Loucy (cell line): Measurements from ENCODE around the gene NRXN3.

ENCODE experiments used
- H2AFZ ChIP-seq: fragments of 200-600 bp; sonication (generic); 2 replicates; pipeline ENCODE4 v1.6.0; 2016; ENCODE audit warnings: antibody characterized with exemption, mild to moderate bottlenecking, low read length, moderate library complexity
- H3F3A ChIP-seq: fragments of 200-600 bp; 2 replicates; pipeline ENCODE4 v1.6.0; 2016; ENCODE audit warnings: antibody characterized with exemption, low read depth, mild to moderate bottlenecking
- H3K27me3 ChIP-seq: fragments of 200-600 bp; sonication (generic); 2 replicates; pipeline ENCODE4 v1.6.1; 2014; ENCODE audit warnings: low read length, mild to moderate bottlenecking; ENCODE audit not compliant: insufficient read depth, poor library complexity, severe bottlenecking
- H3K36me3 ChIP-seq: fragments of 200-600 bp; sonication (generic); 2 replicates; pipeline ENCODE4 v1.6.1; 2016; ENCODE audit warnings: low read length; ENCODE audit not compliant: insufficient read depth
- H3K4me1 ChIP-seq: fragments of 200-600 bp; sonication (generic); 2 replicates; pipeline ENCODE4 v1.5.1; 2014; ENCODE audit warnings: low read length, mild to moderate bottlenecking; ENCODE audit not compliant: insufficient read depth, poor library complexity, severe bottlenecking
- H3K4me2 ChIP-seq: fragments of 200-600 bp; sonication (generic); 2 replicates; pipeline ENCODE4 v1.6.0; 2014; ENCODE audit warnings: antibody characterized with exemption, low read length, low read depth, mild to moderate bottlenecking; ENCODE audit not compliant: poor library complexity, severe bottlenecking
- H3K4me3 ChIP-seq: fragments of 200-600 bp; sonication (generic); 2 replicates; pipeline ENCODE4 v1.5.1; 2014; ENCODE audit warnings: low read length, mild to moderate bottlenecking, mixed read lengths; ENCODE audit not compliant: poor library complexity, severe bottlenecking
- H3K79me2 ChIP-seq: fragments of 200-600 bp; sonication (generic); 2 replicates; pipeline ENCODE4 v1.6.1; 2014; ENCODE audit warnings: low read length; ENCODE audit not compliant: insufficient read depth
- H3K9ac ChIP-seq: fragments of 200-600 bp; sonication (generic); 2 replicates; pipeline ENCODE4 v1.6.0; 2014; ENCODE audit warnings: mild to moderate bottlenecking, low read depth, low read length, moderate library complexity; ENCODE audit not compliant: poor library complexity, severe bottlenecking
- H3K9me2 ChIP-seq: fragments of 200-600 bp; sonication (generic); replicated peaks from 2 replicates; pipeline ENCODE4 v1.6.1; 2016; ENCODE audit warnings: low read depth, low read length, mixed read lengths
- H3K9me3 ChIP-seq: fragments of 200-600 bp; sonication (generic); 2 replicates; pipeline ENCODE4 v1.6.1; 2014; ENCODE audit warnings: mild to moderate bottlenecking, antibody characterized with exemption, low read length, low read depth; ENCODE audit not compliant: insufficient read depth
- H4K20me1 ChIP-seq: fragments of 200-600 bp; sonication (generic); 2 replicates; pipeline ENCODE4 v1.6.0; 2014; ENCODE audit warnings: antibody characterized with exemption, low read length, mild to moderate bottlenecking; ENCODE audit not compliant: insufficient read depth, poor library complexity, severe bottlenecking
- CTCF ChIP-seq: fragments of 200-600 bp; sonication (generic); conservative IDR thresholded peaks from 2 replicates; pipeline ENCODE4 v1.5.1; 2014; ENCODE audit warnings: mild to moderate bottlenecking, antibody characterized with exemption, low read length
- EZH2phosphoT487 ChIP-seq: fragments of 200-600 bp; IDR thresholded peaks from 2 replicates; pipeline ENCODE4 v1.6.1; 2018; ENCODE audit warnings: antibody characterized with exemption, mild to moderate bottlenecking, moderate library complexity, borderline replicate concordance

NRXN3 gene

DNA sequence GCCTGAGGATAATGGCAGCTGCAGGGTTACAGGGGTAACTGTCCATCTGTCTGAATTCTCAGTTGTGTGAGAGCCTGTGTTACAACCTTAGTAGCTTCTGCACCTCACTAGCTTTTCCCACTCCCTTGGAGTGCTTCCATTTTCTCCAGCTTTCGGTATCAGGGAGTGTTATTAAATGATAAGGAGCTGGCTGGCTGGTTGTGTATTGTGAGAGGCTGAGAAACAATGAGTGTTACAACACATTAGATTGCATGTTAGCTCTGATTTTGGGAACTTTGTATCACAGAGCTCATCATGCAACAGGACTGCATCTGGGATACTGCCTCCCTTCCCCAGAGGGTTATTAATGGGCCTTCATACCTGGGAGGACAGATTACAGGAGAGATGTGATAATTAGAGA lies 1317.5 kb downstream of the NRXN3 start:
- Histone ChIP-seq H2AFZ (no peak overlapping the region), H3K4me2 (no peak overlapping the region)

GRCh38 chr14:79491161-79491560 lies 1321.0 kb downstream of the NRXN3 start:
- Histone ChIP-seq H3K9ac (no peak overlapping the region), H3K27me3 (no peaks in the 10 kb centered on the region), H3K4me3 (no peak overlapping the region), H3K79me2 (no peaks in the 10 kb centered on the region), H3K9me3 (no peaks in the 10 kb centered on the region), H3K36me3 (no peaks in the 10 kb centered on the region), H4K20me1 (no peaks in the 10 kb centered on the region), H2AFZ (no peak overlapping the region), H3K4me2 (no peak overlapping the region), H3F3A (no peaks in the 10 kb centered on the region), H3K9me2 (no peaks in the 10 kb centered on the region), H3K4me1 (no peaks in the 10 kb centered on the region)
- TF ChIP-seq EZH2phosphoT487 (no peak), CTCF (no peak)

More for the DNA sequence above, 1317.5 kb downstream of the NRXN3 start:
- Histone ChIP-seq H3K4me3 (no peak overlapping the region), H3K36me3 (no peaks in the 10 kb centered on the region), H3K9me3 (no peaks in the 10 kb centered on the region), H4K20me1 (no peaks in the 10 kb centered on the region), H3K9me2 (no peaks in the 10 kb centered on the region), H3K9ac (no peak overlapping the region), H3K27me3 (no peaks in the 10 kb centered on the region), H3K79me2 (no peaks in the 10 kb centered on the region), H3F3A (no peaks in the 10 kb centered on the region), H3K4me1 (no peaks in the 10 kb centered on the region)
- TF ChIP-seq CTCF (no peak), EZH2phosphoT487 (no peak)

- no peaks in the 10 kb centered on the region for H3K36me3 ChIP-seq
- no peaks in the 10 kb centered on the region for H3K9me2 ChIP-seq
- no peak overlapping the region for H3K9ac ChIP-seq
- TF ChIP-seq CTCF (no peak), EZH2phosphoT487 (no peak)
- no peak overlapping the region for H3K4me2 ChIP-seq
- H3K79me2 ChIP-seq = no peaks in the 10 kb centered on the region
- no peaks in the 10 kb centered on the region for H4K20me1 ChIP-seq
- H3K4me3 ChIP-seq = no peak overlapping the region
- H3K4me1 ChIP-seq = no peaks in the 10 kb centered on the region
- H3K27me3 ChIP-seq = no peaks in the 10 kb centered on the region
- no peak overlapping the region for H2AFZ ChIP-seq
- H3F3A ChIP-seq = no peaks in the 10 kb centered on the region
- no peaks in the 10 kb centered on the region for H3K9me3 ChIP-seq
Measured at GRCh38 chr14:79493081-79493645, 1323.0 kb downstream of the NRXN3 start.
